Esophagus (tissue), 2 donors: ENCODE results near the gene EPHB4. TPM values are rescaled to one million over a fixed set of nuclear protein-coding genes. Genes with fewer than 3 reads are reported as not detected.
"Not testable (repeated sequence)": the region's sequence is repeated elsewhere in the genome, so short reads cannot be mapped to it uniquely, and the experiment has no call there.

Source experiments
- H3K27ac ChIP-seq, 2 donors: one replicate each; pipeline ENCODE4 v1.5.1; 2013; ENCODE audit warnings: low read depth in 2 of 2, mild to moderate bottlenecking in 2 of 2, inconsistent platforms in 1 of 2, low read length in 1 of 2, moderate library complexity in 1 of 2
- H3K27me3 ChIP-seq, 2 donors: one replicate each; pipeline ENCODE4 v1.6.1; 2013; ENCODE audit warnings: low read length in 2 of 2, control low read depth in 1 of 2, mild to moderate bottlenecking in 1 of 2; ENCODE audit not compliant: insufficient read depth in 2 of 2, control insufficient read depth in 1 of 2
- H3K36me3 ChIP-seq, 2 donors: one replicate each; pipeline ENCODE4 v1.6.1; 2013; ENCODE audit warnings: low read length in 1 of 2; ENCODE audit not compliant: control insufficient read depth in 2 of 2, insufficient read depth in 2 of 2
- H3K4me1 ChIP-seq, 2 donors: one replicate each; pipeline ENCODE4 v1.6.1; 2013; ENCODE audit warnings: low read length in 1 of 2; ENCODE audit not compliant: control insufficient read depth in 2 of 2, insufficient read depth in 2 of 2
- H3K4me3 ChIP-seq, 2 donors: one replicate each; pipeline ENCODE4 v1.5.1; 2013; ENCODE audit warnings: low read length in 2 of 2, mild to moderate bottlenecking in 2 of 2, low read depth in 1 of 2, moderate library complexity in 1 of 2
- H3K9me3 ChIP-seq, 2 donors: one replicate each; pipeline ENCODE4 v1.6.1; 2013; ENCODE audit warnings: mild to moderate bottlenecking in 2 of 2, low read depth in 1 of 2, low read length in 1 of 2, moderate library complexity in 1 of 2; ENCODE audit not compliant: control insufficient read depth in 2 of 2, insufficient read depth in 1 of 2
- WGBS, 2 donors: extraction: QIAGEN DNeasy Blood & Tissue Kit; methylation state at CpG; one replicate each; pipeline ENCODE4 v1.1.7; 2013; 5-methylcytosine and 5-hydroxymethylcytosine counted together
- polyA plus RNA-seq, 2 donors: library from polyadenylated mRNA; stranded (reverse); fragments of 200-250 nt; gene quantifications; one replicate each; pipeline ENCODE4 v1.2.3, GENCODE V29; 2013
- donor health status: healthy with polysubstance abuse.
- donor health status: Bipolar disorder and iron deficiency.

Gene EPHB4
- polyA plus RNA-seq, 2 donors: 12.8 to 15.7 TPM

GRCh38 chr7:100854899-100855298, 27.6 kb upstream of the EPHB4 start:
- peaks cover 4 to 14% of the 10 kb centered on the region in 2 donors for H3K36me3 ChIP-seq
- not testable (repeated sequence) for H3K4me1 ChIP-seq, H3K9me3 ChIP-seq, H3K27me3 ChIP-seq, H3K27ac ChIP-seq, H3K4me3 ChIP-seq
- 95 to 97% methylated on average over 9 of the region's 9 CpGs for WGBS, 2 donors

GRCh38 chr7:100854146-100854895, 27.0 kb upstream of the EPHB4 start:
- Histone ChIP-seq H3K4me3 (no peak overlapping the region), H3K4me1 (no peaks in the 10 kb centered on the region), H3K27ac (no peak overlapping the region), H3K9me3 (no peaks in the 10 kb centered on the region), H3K27me3 (no peaks in the 10 kb centered on the region), H3K36me3 (peaks cover 4 to 11% of the 10 kb centered on the region in 2 donors)
- 91 to 92% methylated on average over 14 of the region's 14 CpGs for WGBS, 2 donors

- Histone ChIP-seq H3K36me3 (peaks cover 0 to 6% of the 10 kb centered on the region in 2 donors), H3K4me3 (peak within 1 kb of the TSS; percentile 61 to 64), H3K9me3 (no peaks in the 10 kb centered on the region), H3K4me1 (peaks cover 0 to 3% of the 10 kb centered on the region in 2 donors), H3K27ac (peak within 1 kb of the TSS in 1 of 2 donors; percentile 50), H3K27me3 (no peaks in the 10 kb centered on the region)
- WGBS, 2 donors: 0 to 1% methylated on average over 65 to 71 of the region's 71 CpGs
These were observed 24.9 kb upstream of the EPHB4 start, which contains the start of gene SLC12A9 for GRCh38 chr7:100852048-100852872. Gene SLC12A9 (plus strand): TSS chr7:100852713. CDS start chr7:100854198, 1,485 bp downstream.

- no peaks in the 10 kb centered on the region for H3K36me3 ChIP-seq
- no peak overlapping the region for H3K27ac ChIP-seq
- H3K4me3 ChIP-seq: no peak overlapping the region
- no peaks in the 10 kb centered on the region for H3K27me3 ChIP-seq
- H3K4me1 ChIP-seq: peaks cover 0 to 6% of the 10 kb centered on the region in 2 donors
- WGBS, 2 donors: 91% methylated on average over 4 of the region's 4 CpGs
- no peaks in the 10 kb centered on the region for H3K9me3 ChIP-seq
These were observed 20.0 kb upstream of the EPHB4 start for GRCh38 chr7:100847360-100847759.

GRCh38 chr7:100840470-100841100, 13.3 kb upstream of the EPHB4 start:
- Histone ChIP-seq H3K4me3 (no peak overlapping the region), H3K4me1 (no peaks in the 10 kb centered on the region), H3K36me3 (no peaks in the 10 kb centered on the region), H3K9me3 (no peaks in the 10 kb centered on the region), H3K27ac (no peak overlapping the region), H3K27me3 (no peaks in the 10 kb centered on the region)
- WGBS, 2 donors: 71 to 79% methylated on average over 8 of the region's 8 CpGs

- Histone ChIP-seq H3K4me3 (no peak overlapping the region), H3K36me3 (no peaks in the 10 kb centered on the region), H3K27ac (no peak overlapping the region), H3K4me1 (no peaks in the 10 kb centered on the region), H3K9me3 (no peaks in the 10 kb centered on the region), H3K27me3 (no peaks in the 10 kb centered on the region)
- 93 to 94% methylated on average over 18 of the region's 18 CpGs for WGBS, 2 donors
These were observed 12.0 kb upstream of the EPHB4 start for GRCh38 chr7:100839361-100839760.

- Histone ChIP-seq H3K4me1 (no peaks in the 10 kb centered on the region), H3K27ac (peak overlapping the region; percentile 75 to 91), H3K36me3 (no peaks in the 10 kb centered on the region), H3K27me3 (no peaks in the 10 kb centered on the region), H3K9me3 (no peaks in the 10 kb centered on the region), H3K4me3 (peak overlapping the region; percentile 33 to 36)
- WGBS, 2 donors: 3 to 4% methylated on average over 37 of the region's 37 CpGs
These were observed 9.9 kb upstream of the EPHB4 start for GRCh38 chr7:100837099-100837836.

GRCh38 chr7:100836812-100837098, 9.4 kb upstream of the EPHB4 start:
- Histone ChIP-seq H3K4me3 (peak overlapping the region in 1 of 2 donors; percentile 36), H3K27me3 (no peaks in the 10 kb centered on the region), H3K27ac (peak overlapping the region; percentile 75 to 91), H3K4me1 (no peaks in the 10 kb centered on the region), H3K9me3 (no peaks in the 10 kb centered on the region), H3K36me3 (no peaks in the 10 kb centered on the region)
- 30 to 39% methylated on average over 6 of the region's 6 CpGs for WGBS, 2 donors
